HG02678 (cell line): ENCODE results near the gene DDX1.

Experiments
- ATAC-seq: cut with Tn5 transposase; IDR thresholded peaks from one replicate; pipeline ENCODE4 v1.9.1; 2021; ENCODE audit warnings: mild to moderate bottlenecking, moderate library complexity; ENCODE audit not compliant: unreplicated experiment

DDX1 gene

DNA sequence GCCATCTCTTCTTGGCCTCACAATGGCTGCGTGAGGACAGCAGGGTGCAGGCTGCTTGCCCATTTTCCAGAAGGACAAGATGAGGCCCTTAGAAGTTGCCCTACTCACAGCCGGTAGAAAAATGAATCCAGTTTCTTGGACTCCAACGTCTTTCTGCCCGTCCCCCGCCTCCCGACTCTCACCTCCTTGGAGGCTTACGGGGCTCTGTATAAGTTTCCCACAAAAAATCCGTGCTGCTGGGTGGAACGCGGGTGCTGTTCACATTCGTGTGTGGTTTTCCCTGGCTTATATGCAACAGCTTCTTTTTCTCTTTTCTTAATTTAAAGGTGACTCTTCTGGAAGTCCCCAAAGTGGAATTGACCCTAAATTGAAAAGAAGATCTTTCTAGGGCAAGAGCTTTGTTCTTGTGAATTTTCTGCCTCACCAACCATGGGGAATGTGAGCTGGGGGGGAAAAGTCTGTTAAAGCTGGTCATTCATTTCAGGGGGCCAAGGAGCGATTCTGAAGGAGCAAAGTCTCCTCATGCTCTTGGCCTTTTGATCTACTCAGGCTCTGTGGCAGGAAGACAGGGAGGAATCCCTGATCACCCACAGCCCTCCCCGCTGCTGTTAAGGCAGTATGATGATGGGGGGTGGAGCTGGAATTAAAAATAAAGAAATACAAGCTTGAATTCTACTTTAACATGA is 51.3 kb downstream of the DDX1 start:
- no peak for ATAC-seq

DNA sequence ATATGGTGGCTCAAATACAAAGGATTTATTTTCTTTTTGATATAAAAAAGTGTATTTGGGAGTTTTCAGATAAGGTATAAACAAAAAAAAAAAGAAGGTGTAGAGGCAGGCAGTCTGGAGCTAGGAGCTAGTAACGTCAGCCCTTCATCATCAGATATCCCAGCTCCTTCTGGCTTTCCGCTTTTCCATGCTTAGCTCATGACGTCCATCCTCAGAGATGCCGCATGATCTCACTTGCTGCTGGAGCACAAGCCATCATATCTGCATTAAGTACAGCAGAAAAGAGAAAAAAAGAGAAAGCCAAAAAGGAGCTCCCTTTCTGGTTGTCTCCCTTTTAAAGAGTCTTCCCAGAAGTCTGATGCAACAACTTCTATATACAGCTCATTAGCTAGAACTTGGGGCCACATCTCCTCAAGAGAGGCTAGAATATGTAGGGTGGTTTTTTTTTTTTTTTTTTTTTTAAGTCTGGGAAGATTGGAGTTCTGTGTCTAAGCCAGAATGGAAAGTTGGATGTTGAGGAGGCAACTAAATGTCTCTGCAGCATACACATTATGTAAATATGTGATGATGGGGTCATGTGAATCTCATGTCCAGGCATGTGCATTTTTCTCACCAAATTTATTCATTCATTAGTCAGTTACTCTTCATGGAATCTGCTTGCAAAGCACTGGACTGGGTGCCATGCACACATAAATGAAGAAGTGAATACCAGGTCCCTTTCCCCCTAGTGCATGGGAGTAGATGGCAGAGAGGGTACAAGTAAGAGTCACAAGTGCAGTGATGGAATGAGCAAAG is 52.3 kb downstream of the DDX1 start:
- no peak for ATAC-seq

DNA sequence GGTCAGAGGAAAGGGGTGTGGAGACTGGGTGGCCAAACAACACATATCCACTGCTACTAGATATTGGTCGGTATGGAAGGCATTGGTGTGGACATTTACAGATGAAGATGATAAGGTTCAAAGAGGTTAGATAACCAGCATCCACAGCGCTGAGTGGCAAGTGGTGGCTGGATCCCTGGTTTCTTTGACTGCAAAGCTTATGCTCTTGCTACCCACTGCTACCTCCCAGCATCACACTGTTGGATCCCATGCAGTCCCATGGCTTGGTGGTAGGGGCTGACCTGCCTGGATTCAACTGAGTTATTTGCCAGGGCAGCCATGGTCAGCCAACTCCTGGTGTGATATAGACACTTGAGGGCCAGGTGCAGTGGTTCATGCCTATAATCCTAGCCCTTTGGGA is 53.6 kb downstream of the DDX1 start:
- no peak for ATAC-seq

GRCh38 chr2:15645720-15646385 is 54.2 kb downstream of the DDX1 start:
- no peak for ATAC-seq

GRCh38 chr2:15646661-15647060 is 55.0 kb downstream of the DDX1 start:
- no peak for ATAC-seq

- no peak for ATAC-seq
These were observed 56.2 kb downstream of the DDX1 start for GRCh38 chr2:15647622-15648590.

DNA sequence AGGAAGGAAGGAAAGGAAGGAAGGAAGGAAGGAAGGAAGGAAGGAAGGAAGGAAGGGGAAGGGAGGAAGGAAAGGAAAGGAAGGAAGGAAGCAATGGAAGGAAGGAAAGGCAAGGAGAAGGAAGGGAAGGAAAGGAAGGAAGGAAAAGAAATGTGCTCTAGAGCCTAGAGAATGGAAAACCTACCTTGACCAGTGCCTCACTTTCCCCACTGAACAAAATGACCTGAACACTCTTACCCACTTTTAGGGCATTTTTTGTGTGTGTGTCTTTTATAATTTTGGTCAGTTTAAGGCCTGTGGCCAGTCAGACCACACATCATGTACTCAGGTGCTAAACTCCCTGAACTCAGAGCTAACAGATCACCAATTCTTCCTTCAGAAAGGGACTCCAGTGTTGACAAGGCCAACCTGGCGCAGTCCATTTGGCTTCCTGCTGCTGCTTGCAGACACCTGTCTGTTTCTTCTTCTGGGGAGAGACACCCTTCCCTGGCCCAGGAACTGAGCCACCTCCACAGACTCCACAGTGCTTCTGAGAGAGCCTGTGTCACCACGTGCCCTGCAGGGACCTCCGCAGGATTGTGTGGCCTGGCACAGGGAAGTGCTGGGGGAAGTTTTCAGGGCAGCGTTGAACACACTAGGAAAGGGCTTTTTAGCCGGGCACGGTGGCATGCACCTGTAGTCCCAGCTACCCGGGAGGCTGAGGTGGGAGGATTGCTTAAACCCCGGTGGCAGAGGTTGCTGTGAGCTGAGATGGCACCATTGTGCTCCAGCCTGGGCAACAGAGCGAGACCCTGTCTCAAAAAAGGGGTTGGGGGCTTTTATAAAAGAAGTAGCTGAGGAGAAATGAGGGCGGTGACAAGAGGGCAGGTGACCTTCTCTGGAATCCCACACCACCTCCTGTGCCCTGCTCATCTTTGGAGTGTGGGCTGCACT is 57.2 kb downstream of the DDX1 start:
- ATAC-seq: no peak

GRCh38 chr2:15649561-15650255 is 58.0 kb downstream of the DDX1 start:
- no peak for ATAC-seq

GRCh38 chr2:15650616-15651366 is 59.1 kb downstream of the DDX1 start:
- ATAC-seq: no peak

- ATAC-seq: no peak
These were observed 59.7 kb downstream of the DDX1 start for GRCh38 chr2:15651367-15651727.

GRCh38 chr2:15652252-15652651 is 60.6 kb downstream of the DDX1 start:
- no peak for ATAC-seq

GRCh38 chr2:15652801-15653200 is 61.1 kb downstream of the DDX1 start:
- ATAC-seq: no peak

GRCh38 chr2:15653806-15654726 is 62.4 kb downstream of the DDX1 start:
- no peak for ATAC-seq

- no peak for ATAC-seq
These were observed 63.0 kb downstream of the DDX1 start for GRCh38 chr2:15654727-15655073.

DNA sequence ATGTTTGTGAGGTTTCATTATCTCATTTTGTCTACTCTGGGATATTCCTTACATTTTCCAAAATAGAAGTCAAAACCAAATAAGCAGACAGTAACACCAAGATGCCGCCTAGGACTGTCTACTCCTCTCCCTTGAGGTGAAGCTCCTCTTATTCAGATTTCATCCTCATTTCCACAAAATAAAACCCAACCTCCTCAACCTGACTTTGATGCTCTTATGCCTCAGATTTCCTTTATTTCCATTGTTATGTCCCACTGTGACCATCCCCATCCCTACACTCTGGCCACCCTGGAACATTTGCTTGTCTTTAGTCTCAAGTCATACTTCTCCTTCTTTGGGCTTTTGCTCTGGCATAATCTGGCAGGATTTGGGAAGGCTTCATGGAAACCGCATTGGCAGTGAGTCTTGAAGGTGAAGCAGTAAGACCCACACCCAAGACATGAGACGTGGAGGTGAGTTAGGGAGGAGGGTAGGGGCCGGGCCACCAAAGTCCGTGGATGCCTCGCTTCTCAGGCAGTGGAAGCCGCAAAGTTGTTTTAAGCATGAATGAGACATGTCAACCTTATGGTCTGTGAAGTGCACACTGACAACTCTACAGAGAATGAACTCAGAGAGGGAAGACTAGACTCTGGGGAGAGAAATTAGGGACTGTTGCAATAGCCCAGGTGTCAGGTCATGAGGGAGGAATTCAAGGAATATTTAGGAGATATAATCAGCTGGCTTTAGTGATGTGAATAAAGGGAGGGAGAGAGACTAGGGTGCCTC is 63.6 kb downstream of the DDX1 start:
- ATAC-seq: no peak

DNA sequence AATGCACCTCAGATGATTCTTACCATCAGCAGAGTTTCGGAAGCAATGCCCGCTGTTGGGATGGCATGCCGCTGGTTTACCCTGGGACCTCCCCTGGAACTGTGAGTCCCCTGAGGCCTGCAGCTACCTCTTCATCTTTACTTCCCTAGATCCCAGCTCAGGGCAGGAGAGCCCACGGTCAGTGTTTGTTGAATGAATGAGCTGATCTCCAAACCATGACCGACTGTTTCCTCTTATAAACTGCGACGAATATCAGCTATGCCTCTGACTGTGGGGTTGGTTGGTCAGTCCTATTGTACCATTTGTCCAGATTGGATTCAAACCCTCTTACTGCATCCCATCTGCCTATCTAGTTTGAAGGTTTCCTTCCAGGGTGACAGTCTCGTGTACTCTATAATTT is 64.4 kb downstream of the DDX1 start:
- ATAC-seq: no peak

- no peak for ATAC-seq
These were observed 66.1 kb downstream of the DDX1 start for GRCh38 chr2:15657759-15658158.
